Panc1 (cell line): ENCODE results near the gene MATCAP1. TPM values are rescaled to one million over a fixed set of nuclear protein-coding genes. Genes with fewer than 3 reads are reported as not detected.

Source experiments
- ATAC-seq: fragments of 200-7000 bp; cut with Tn5 transposase; 2 replicates; pipeline ENCODE4 v1.9.1; 2020; ENCODE audit warnings: mild to moderate bottlenecking, moderate library complexity
- BruUV-seq: library from RNA; stranded (reverse); fragments of 400-500 nt; replicated peaks from 2 replicates; lab custom pipeline; 2021; lab: Mats Ljungman, UMichigan
- CTCF ChIA-PET: fragments of 300-600 bp; sonication (Branson Sonifier 250); formaldehyde crosslinking; loops from one replicate; lab custom pipeline; 2022; ENCODE audit warnings: antibody characterized with exemption; lab: Charles Lee
- POLR2A ChIA-PET: fragments of 300-600 bp; sonication (Branson Sonifier 250); formaldehyde crosslinking; loops from one replicate; lab custom pipeline; 2022; ENCODE audit warnings: antibody characterized with exemption; lab: Charles Lee
- DNase-seq: peaks from one replicate; pipeline ENCODE4 v3.0.0-alpha.2; 2010; ENCODE audit warnings: low read depth, low spot score
- H3K27ac ChIP-seq: 2 replicates; pipeline ENCODE4 v1.5.1; 2011; ENCODE audit warnings: mild to moderate bottlenecking, low read length, inconsistent platforms
- H3K27me3 ChIP-seq: fragments of 200-500 bp; sonication (Bioruptor generic); 2 replicates; pipeline ENCODE4 v1.6.0; 2014; ENCODE audit warnings: low read length, inconsistent platforms; ENCODE audit not compliant: control insufficient read depth, insufficient read depth
- H3K36me3 ChIP-seq: fragments of 200-500 bp; sonication (Bioruptor generic); 2 replicates; pipeline ENCODE4 v1.5.1; 2014; ENCODE audit warnings: inconsistent platforms, mild to moderate bottlenecking, low read length, moderate library complexity; ENCODE audit not compliant: control insufficient read depth, insufficient read depth
- H3K4me1 ChIP-seq: 2 replicates; pipeline ENCODE4 v1.5.1; 2011; ENCODE audit warnings: inconsistent platforms, mild to moderate bottlenecking, low read length, moderate library complexity; ENCODE audit not compliant: control insufficient read depth, insufficient read depth
- H3K4me3 ChIP-seq, 2 experiments: 2 replicates each; pipeline ENCODE4 v1.5.1; 2011 to 2012; ENCODE audit warnings: low read depth in 2 of 2, low read length in 2 of 2, mild to moderate bottlenecking in 2 of 2, inconsistent platforms in 1 of 2, moderate library complexity in 1 of 2
- H3K9me3 ChIP-seq: fragments of 200-500 bp; sonication (Bioruptor generic); 2 replicates; pipeline ENCODE4 v1.5.1; 2014; ENCODE audit warnings: low read depth, mild to moderate bottlenecking, inconsistent platforms, low read length, moderate library complexity; ENCODE audit not compliant: control insufficient read depth, insufficient read depth
- POLR2AphosphoS5 ChIP-seq: IDR thresholded peaks from 2 replicates; pipeline ENCODE4 v1.6.1; 2012; ENCODE audit warnings: mild to moderate bottlenecking, low read depth, low read length, moderate library complexity
- SIN3A ChIP-seq: IDR thresholded peaks from 2 replicates; pipeline ENCODE4 v1.6.1; 2012; ENCODE audit warnings: low read depth, mild to moderate bottlenecking, low read length, moderate library complexity, borderline replicate concordance; ENCODE audit not compliant: insufficient read depth
- TCF7L2 ChIP-seq: IDR thresholded peaks from 2 replicates; pipeline ENCODE4 v1.6.1; 2011; ENCODE audit warnings: mild to moderate bottlenecking, low read depth, low read length, inconsistent platforms
- in situ Hi-C: cut with HindIII; loops from 2 replicates; pipeline ENCODE4 v1.10.0; 2016; ENCODE audit warnings: low sequenced_read_pairs, low pct_unique_long_range_greater_than_20kb
- intact Hi-C: fragments of 100-400 bp; cut with micrococcal nuclease; formaldehyde crosslinking; loops from one replicate; pipeline ENCODE4 v1.10.0; 2022; ENCODE audit not compliant: unreplicated experiment
- total RNA-seq: library from RNA; stranded (reverse); gene quantifications from one replicate; pipeline ENCODE4 v1.2.1, GENCODE V29; 2021; ENCODE audit not compliant: unreplicated experiment
- TF ChIP-seq, protein P1 (sequence below): fragments of 450-650 bp; IDR thresholded peaks from 2 replicates; pipeline ENCODE4 v1.5.1; 2017; ENCODE audit warnings: mild to moderate bottlenecking
- TF ChIP-seq, protein P2 (sequence below), 2 experiments: IDR thresholded peaks; 2 replicates each; pipeline ENCODE4 v1.6.1; 2011 to 2012; ENCODE audit warnings: low read depth in 2 of 2, control low read depth in 1 of 2, low read length in 1 of 2, mild to moderate bottlenecking in 1 of 2, moderate library complexity in 1 of 2; ENCODE audit not compliant: insufficient read depth in 1 of 2

MATCAP1 gene
- total RNA-seq, 1 experiment from 2014 or later, result 13.9 TPM

DNA sequence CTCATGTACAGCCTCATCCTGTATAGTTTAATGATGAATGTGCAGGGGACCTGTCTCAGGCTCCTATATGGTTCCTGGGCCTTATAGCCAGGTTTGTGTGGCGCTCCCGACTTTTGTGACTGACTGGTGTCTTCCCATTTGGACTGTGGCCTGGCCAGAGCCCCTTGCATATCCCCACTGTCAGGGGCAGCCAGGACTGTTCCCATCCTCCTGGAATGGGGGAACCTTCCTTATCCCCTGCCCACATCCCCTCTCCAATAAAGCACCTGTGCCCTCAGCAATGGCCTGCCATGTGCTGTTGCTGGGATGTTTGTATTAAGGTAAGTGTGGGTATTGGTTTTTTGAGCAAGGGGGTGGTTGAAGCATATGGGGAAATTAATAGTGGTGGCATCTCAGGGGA lies 35.5 kb downstream of the MATCAP1 start:
- no TSS peak for BruUV-seq
- ChIA-PET POLR2A (no interaction called here), CTCF (no interaction called here)
- in situ Hi-C loops, result no loop called here
- ATAC-seq, result no peak
- no peaks in the 10 kb centered on the region for H3K27me3 ChIP-seq
- no peak for TF ChIP-seq POLR2AphosphoS5
- no peak for DNase-seq
- no peak overlapping the region for H3K4me3 ChIP-seq
- H3K9me3 ChIP-seq, result no peaks in the 10 kb centered on the region
- H3K4me1 ChIP-seq, result peaks cover 5% of the 10 kb centered on the region
- intact Hi-C loops, result no loop called here
- H3K27ac ChIP-seq, result no peak overlapping the region
- peaks cover 5% of the 10 kb centered on the region; the same call in 1 of the 2 replicates for H3K36me3 ChIP-seq

DNA sequence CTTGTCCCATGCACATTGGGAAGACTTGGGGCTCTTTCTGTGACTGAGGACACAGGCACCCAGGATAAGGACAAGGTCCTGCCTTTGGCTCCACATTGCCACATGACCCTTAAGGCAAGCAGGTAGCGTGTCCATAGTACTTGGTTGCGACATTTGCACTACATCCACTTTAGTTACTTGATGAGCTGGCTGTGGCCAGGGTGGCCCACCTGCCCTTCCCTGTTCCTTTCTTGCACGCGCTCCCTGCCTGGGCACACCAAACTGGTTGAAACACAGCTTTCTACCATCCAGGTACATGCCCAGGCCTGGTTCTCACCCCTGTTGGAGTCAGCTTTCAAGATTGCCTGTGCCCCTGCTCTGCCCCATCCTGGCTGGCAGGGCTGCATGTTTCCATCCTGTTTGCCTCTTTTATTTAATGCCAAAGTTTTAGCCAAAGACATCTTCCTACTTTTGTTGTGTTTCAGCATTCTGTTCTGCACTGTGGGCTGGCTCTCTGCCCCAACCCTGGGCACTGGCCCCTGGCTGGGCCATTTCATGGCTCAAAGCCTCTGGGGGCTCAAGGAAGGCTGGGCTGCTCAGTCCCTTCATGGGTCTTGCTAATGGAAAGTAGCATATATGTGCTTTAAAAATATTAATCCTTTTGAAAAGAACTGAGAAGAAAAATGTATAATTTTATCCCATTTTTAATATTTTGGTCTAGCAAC lies 36.2 kb downstream of the MATCAP1 start:
- DNase-seq, result no peak
- Histone ChIP-seq H3K4me1 (peaks cover 5% of the 10 kb centered on the region), H3K27me3 (no peaks in the 10 kb centered on the region), H3K4me3 (no peak overlapping the region), H3K36me3 (peaks cover 5% of the 10 kb centered on the region; the same call in 1 of the 2 replicates), H3K9me3 (no peaks in the 10 kb centered on the region), H3K27ac (no peak overlapping the region)
- POLR2A ChIA-PET, result no interaction called here
- CTCF ChIA-PET, result no interaction called here
- TF ChIP-seq, protein P1, sequence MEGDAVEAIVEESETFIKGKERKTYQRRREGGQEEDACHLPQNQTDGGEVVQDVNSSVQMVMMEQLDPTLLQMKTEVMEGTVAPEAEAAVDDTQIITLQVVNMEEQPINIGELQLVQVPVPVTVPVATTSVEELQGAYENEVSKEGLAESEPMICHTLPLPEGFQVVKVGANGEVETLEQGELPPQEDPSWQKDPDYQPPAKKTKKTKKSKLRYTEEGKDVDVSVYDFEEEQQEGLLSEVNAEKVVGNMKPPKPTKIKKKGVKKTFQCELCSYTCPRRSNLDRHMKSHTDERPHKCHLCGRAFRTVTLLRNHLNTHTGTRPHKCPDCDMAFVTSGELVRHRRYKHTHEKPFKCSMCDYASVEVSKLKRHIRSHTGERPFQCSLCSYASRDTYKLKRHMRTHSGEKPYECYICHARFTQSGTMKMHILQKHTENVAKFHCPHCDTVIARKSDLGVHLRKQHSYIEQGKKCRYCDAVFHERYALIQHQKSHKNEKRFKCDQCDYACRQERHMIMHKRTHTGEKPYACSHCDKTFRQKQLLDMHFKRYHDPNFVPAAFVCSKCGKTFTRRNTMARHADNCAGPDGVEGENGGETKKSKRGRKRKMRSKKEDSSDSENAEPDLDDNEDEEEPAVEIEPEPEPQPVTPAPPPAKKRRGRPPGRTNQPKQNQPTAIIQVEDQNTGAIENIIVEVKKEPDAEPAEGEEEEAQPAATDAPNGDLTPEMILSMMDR, result no peak
- TF ChIP-seq, protein P2, sequence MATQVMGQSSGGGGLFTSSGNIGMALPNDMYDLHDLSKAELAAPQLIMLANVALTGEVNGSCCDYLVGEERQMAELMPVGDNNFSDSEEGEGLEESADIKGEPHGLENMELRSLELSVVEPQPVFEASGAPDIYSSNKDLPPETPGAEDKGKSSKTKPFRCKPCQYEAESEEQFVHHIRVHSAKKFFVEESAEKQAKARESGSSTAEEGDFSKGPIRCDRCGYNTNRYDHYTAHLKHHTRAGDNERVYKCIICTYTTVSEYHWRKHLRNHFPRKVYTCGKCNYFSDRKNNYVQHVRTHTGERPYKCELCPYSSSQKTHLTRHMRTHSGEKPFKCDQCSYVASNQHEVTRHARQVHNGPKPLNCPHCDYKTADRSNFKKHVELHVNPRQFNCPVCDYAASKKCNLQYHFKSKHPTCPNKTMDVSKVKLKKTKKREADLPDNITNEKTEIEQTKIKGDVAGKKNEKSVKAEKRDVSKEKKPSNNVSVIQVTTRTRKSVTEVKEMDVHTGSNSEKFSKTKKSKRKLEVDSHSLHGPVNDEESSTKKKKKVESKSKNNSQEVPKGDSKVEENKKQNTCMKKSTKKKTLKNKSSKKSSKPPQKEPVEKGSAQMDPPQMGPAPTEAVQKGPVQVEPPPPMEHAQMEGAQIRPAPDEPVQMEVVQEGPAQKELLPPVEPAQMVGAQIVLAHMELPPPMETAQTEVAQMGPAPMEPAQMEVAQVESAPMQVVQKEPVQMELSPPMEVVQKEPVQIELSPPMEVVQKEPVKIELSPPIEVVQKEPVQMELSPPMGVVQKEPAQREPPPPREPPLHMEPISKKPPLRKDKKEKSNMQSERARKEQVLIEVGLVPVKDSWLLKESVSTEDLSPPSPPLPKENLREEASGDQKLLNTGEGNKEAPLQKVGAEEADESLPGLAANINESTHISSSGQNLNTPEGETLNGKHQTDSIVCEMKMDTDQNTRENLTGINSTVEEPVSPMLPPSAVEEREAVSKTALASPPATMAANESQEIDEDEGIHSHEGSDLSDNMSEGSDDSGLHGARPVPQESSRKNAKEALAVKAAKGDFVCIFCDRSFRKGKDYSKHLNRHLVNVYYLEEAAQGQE (IDR thresholded peaks at IDR 0.05; ENCODE audit: insufficient read depth in 1 of 2, low read depth in 2 of 2, low read length in 1 of 2), result no peak
- TF ChIP-seq TCF7L2 (no peak), POLR2AphosphoS5 (no peak), SIN3A (no peak)
- in situ Hi-C loops, result no loop called here
- intact Hi-C loops, result no loop called here
- no peak for ATAC-seq
- BruUV-seq, result TSS peak; percentile 63
